ENCODE results near the gene SHMT2.
"Not testable (repeated sequence)": the region's sequence is repeated elsewhere in the genome, so short reads cannot be mapped to it uniquely, and the experiment has no call there.

SHMT2 gene

GRCh38 chr12:57278465-57279381 lies 49.2 kb downstream of the SHMT2 start:
- DNase-seq = no peak
- Histone ChIP-seq H3K36me3 (peaks cover 37% of the 10 kb centered on the region), H3K4me3 (ENCODE audit: low read depth, low read length) (no peak overlapping the region), H3K27ac (no peak overlapping the region), H3K27me3 (ENCODE audit: insufficient read depth, low read depth, severe bottlenecking) (no peaks in the 10 kb centered on the region), H3K9me3 (ENCODE audit: severe bottlenecking) (no peaks in the 10 kb centered on the region)
- no peak for TF ChIP-seq CTCF (IDR thresholded peaks at IDR 0.05; ENCODE audit: low read depth, low read length)

DNA sequence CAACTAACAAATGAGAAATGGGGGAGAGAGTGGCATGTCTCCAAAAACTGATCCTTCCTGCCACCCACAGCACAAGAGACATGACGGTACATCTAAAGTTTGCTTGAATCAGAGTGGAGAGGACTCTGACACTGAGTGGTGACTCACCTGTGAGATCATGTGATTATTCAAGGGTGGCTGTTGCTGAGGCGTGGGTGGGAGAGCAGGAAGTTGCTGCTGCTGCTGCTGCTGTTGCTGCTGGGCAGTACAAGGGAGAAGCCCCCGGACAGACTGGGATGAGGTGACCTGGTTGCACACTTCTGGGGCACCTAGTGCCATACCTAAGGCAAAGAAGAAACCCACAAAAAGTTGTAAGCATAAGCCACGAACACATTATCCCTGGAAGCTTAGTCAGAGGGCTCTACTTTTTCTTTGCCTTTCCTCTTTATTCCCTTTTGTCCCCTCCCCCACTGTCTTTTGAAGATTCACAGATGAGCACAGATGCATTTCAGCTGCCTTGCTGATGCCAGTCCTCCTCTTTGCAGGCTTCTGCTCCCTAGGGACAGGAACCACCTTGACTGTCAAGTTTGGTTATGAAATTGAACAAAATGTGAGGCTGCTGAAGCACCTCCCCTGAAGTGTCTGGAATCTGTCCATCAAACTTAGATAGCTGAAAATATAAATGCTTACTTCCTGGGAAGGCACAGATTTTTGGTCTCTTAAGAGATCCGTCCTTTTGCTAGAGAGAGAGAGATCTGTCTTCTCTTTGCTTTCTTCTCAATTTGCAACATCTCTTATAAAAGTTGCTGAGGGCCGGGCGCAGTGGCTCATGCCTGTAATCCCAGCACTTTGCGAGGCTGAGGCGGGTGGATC lies 50.9 kb downstream of the SHMT2 start:
- no peak overlapping the region for H3K27ac ChIP-seq
- no peak overlapping the region for H3K4me3 ChIP-seq (ENCODE audit: low read depth, low read length)
- TF ChIP-seq CTCF (IDR thresholded peaks at IDR 0.05; ENCODE audit: low read depth, low read length) = no peak
- peaks cover 37% of the 10 kb centered on the region for H3K36me3 ChIP-seq
- no peak for DNase-seq
- H3K9me3 ChIP-seq (ENCODE audit: severe bottlenecking) = no peaks in the 10 kb centered on the region
- no peaks in the 10 kb centered on the region for H3K27me3 ChIP-seq (ENCODE audit: insufficient read depth, low read depth, severe bottlenecking)

DNA sequence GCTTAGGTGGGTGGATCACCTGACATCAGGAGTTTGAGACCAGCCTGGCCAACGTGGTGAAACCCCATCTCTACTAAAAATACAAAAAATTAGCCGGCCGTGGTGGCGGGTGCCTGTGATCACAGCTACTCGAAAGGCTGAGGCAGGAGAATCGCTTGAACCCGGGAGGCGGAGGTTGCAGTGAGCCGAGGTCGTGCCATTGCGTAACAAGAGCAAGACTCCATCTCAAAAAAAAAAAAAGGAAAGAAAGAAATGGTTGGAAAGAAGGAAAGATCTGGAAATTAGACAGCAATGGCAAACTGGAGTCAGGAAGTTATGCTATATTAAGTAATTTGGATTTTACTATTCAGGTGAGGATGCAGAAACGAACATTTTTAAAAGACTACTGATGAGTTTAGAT lies 52.6 kb downstream of the SHMT2 start:
- not testable (repeated sequence) for H3K9me3 ChIP-seq (ENCODE audit: severe bottlenecking); H3K27ac ChIP-seq; H3K27me3 ChIP-seq (ENCODE audit: insufficient read depth, low read depth, severe bottlenecking); DNase-seq; H3K4me3 ChIP-seq (ENCODE audit: low read depth, low read length)
- H3K36me3 ChIP-seq = peaks cover 33% of the 10 kb centered on the region
